H1 (cell line): ENCODE data around the gene CLEC2A. TPM values are rescaled to one million over a fixed set of nuclear protein-coding genes. Genes with fewer than 3 reads are reported as not detected.

Experiments
- CTCF ChIA-PET: fragments of 300-600 bp; sonication (Branson Sonifier 250); formaldehyde crosslinking; loops from one replicate; lab custom pipeline; 2021; ENCODE audit not compliant: partially characterized antibody; lab: Charles Lee
- POLR2A ChIA-PET: fragments of 300-600 bp; sonication (Branson Sonifier 250); formaldehyde crosslinking; loops from one replicate; lab custom pipeline; 2021; ENCODE audit warnings: inconsistent platforms; ENCODE audit not compliant: partially characterized antibody; lab: Charles Lee
- DNase-seq, 2 experiments: peaks; one replicate each; pipeline versions ENCODE4 v3.0.0 to v3.0.0-alpha.2; 2010 to 2022; ENCODE audit warnings: low spot score in 2 of 2, low read depth in 1 of 2, mixed read lengths in 1 of 2
- FAIRE-seq: peaks from 2 replicates; lab custom pipeline; 2011; peaks lifted over from hg19 to GRCh38; lab: Jason Lieb, UNC
- H2AFZ ChIP-seq: 2 replicates; pipeline ENCODE4 v1.8.1; 2012; ENCODE audit warnings: low read length, inconsistent platforms
- H2AK5ac ChIP-seq: 2 replicates; pipeline ENCODE4 v1.6.1; 2013; ENCODE audit warnings: low read depth, low read length
- H2BK120ac ChIP-seq: replicated peaks from 2 replicates; pipeline ENCODE3; 2013; ENCODE audit warnings: low read depth, low read length, inconsistent platforms
- H2BK12ac ChIP-seq: 2 replicates; pipeline ENCODE4 v1.6.1; 2013; ENCODE audit warnings: low read depth, low read length
- H2BK15ac ChIP-seq: 2 replicates; pipeline ENCODE4 v1.6.1; 2013; ENCODE audit warnings: low read length
- H2BK20ac ChIP-seq: 2 replicates; pipeline ENCODE4 v1.6.1; 2013; ENCODE audit warnings: low read length
- H2BK5ac ChIP-seq: 2 replicates; pipeline ENCODE4 v1.6.1; 2013; ENCODE audit warnings: low read depth, low read length
- H3K14ac ChIP-seq: 2 replicates; pipeline ENCODE4 v1.6.1; 2013; ENCODE audit warnings: inconsistent platforms; ENCODE audit not compliant: insufficient read length
- H3K18ac ChIP-seq: 2 replicates; pipeline ENCODE4 v1.6.1; 2013; ENCODE audit warnings: low read length; ENCODE audit errors: extremely low read depth
- H3K23ac ChIP-seq: 2 replicates; pipeline ENCODE4 v1.6.1; 2013; ENCODE audit warnings: inconsistent platforms; ENCODE audit not compliant: insufficient read length
- H3K23me2 ChIP-seq: 2 replicates; pipeline ENCODE4 v1.6.1; 2013; ENCODE audit warnings: low read depth, low read length
- H3K27ac ChIP-seq: 2 replicates; pipeline ENCODE4 v1.6.1; 2011; ENCODE audit warnings: low read depth, low read length, inconsistent platforms
- H3K27me3 ChIP-seq, 4 experiments: replicated peaks in 1 of 4; 1 replicate in 1 of 4; 2 replicates in 3 of 4; pipeline versions ENCODE4 v1.6.1 to v1.8.1; 2011 to 2013; ENCODE audit warnings: low read length in 3 of 4, mild to moderate bottlenecking in 3 of 4, inconsistent platforms in 2 of 4, mixed read lengths in 2 of 4, moderate library complexity in 1 of 4; ENCODE audit not compliant: control insufficient read depth in 3 of 4, insufficient read depth in 3 of 4; ENCODE audit errors: extremely low read depth in 1 of 4
- H3K36me3 ChIP-seq, 4 experiments: 2 replicates each; pipeline versions ENCODE4 v1.6.1 to v1.8.1; 2011 to 2013; ENCODE audit warnings: mild to moderate bottlenecking in 4 of 4, low read length in 3 of 4, moderate library complexity in 2 of 4, control low read depth in 1 of 4, inconsistent platforms in 1 of 4; ENCODE audit not compliant: insufficient read depth in 4 of 4, control insufficient read depth in 2 of 4
- H3K4ac ChIP-seq: replicated peaks from 2 replicates; pipeline ENCODE3; 2013; ENCODE audit warnings: low read length, low read depth, mixed read lengths, inconsistent platforms; ENCODE audit not compliant: insufficient read length
- H3K4me1 ChIP-seq, 4 experiments: replicated peaks in 1 of 4; 1 replicate in 1 of 4; 2 replicates in 3 of 4; pipeline versions ENCODE4 v1.6.1 to v1.8.1; 2011 to 2013; ENCODE audit warnings: low read length in 3 of 4, inconsistent platforms in 2 of 4, mixed read lengths in 1 of 4; ENCODE audit not compliant: insufficient read depth in 4 of 4, control insufficient read depth in 3 of 4
- H3K4me2 ChIP-seq, 2 experiments: 2 replicates each; pipeline versions ENCODE4 v1.6.1 to v1.8.1; 2011 to 2013; ENCODE audit warnings: low read depth in 2 of 2, low read length in 2 of 2, control low read depth in 1 of 2, inconsistent platforms in 1 of 2, mild to moderate bottlenecking in 1 of 2; ENCODE audit not compliant: insufficient read depth in 1 of 2
- H3K4me3 ChIP-seq, 4 experiments: fragments of 200-600, 300-600 bp in 1 of 4; sonication (generic), shearing (Covaris generic), sonication (Bioruptor Twin) in 1 of 4; 2 replicates each; pipeline versions ENCODE4 v1.5.1 to v1.8.1; 2011 to 2016; ENCODE audit warnings: low read length in 4 of 4, low read depth in 3 of 4, control low read depth in 2 of 4, inconsistent platforms in 2 of 4, mild to moderate bottlenecking in 2 of 4, mixed read lengths in 1 of 4, moderate library complexity in 1 of 4; ENCODE audit not compliant: insufficient read depth in 2 of 4; ENCODE audit errors: extremely low read depth in 1 of 4
- H3K56ac ChIP-seq: replicated peaks from 2 replicates; pipeline ENCODE3; 2013; ENCODE audit warnings: low read depth, mild to moderate bottlenecking, mixed read lengths, low read length, inconsistent platforms; ENCODE audit not compliant: insufficient read length
- H3K79me1 ChIP-seq: 2 replicates; pipeline ENCODE4 v1.6.1; 2013; ENCODE audit warnings: low read depth, low read length, control low read depth
- H3K79me2 ChIP-seq, 2 experiments: 2 replicates each; pipeline versions ENCODE4 v1.6.1 to v1.8.1; 2012 to 2013; ENCODE audit warnings: low read length in 2 of 2, mild to moderate bottlenecking in 2 of 2, inconsistent platforms in 1 of 2; ENCODE audit not compliant: insufficient read depth in 2 of 2, control insufficient read depth in 1 of 2
- H3K9ac ChIP-seq, 4 experiments: replicated peaks in 1 of 4; 1 replicate in 1 of 4; 2 replicates in 3 of 4; pipeline versions ENCODE4 v1.6.1 to v1.8.1; 2011 to 2013; ENCODE audit warnings: low read depth in 3 of 4, low read length in 3 of 4, control low read depth in 2 of 4, mild to moderate bottlenecking in 2 of 4, moderate library complexity in 2 of 4, inconsistent platforms in 1 of 4; ENCODE audit errors: extremely low read depth in 1 of 4
- H3K9me3 ChIP-seq, 2 experiments: 2 replicates each; pipeline versions ENCODE4 v1.6.1 to v1.8.1; 2012 to 2013; ENCODE audit warnings: mild to moderate bottlenecking in 2 of 2, moderate library complexity in 2 of 2, control low read depth in 1 of 2, inconsistent platforms in 1 of 2, low read depth in 1 of 2, low read length in 1 of 2, mixed read lengths in 1 of 2; ENCODE audit not compliant: insufficient read depth in 2 of 2
- H4K20me1 ChIP-seq, 2 experiments: replicated peaks in 1 of 2; 2 replicates each; pipeline versions ENCODE3 to v1.8.1; 2011 to 2013; ENCODE audit warnings: inconsistent platforms in 2 of 2, low read length in 2 of 2, mild to moderate bottlenecking in 1 of 2; ENCODE audit not compliant: insufficient read depth in 2 of 2, control insufficient read depth in 1 of 2
- H4K5ac ChIP-seq: 2 replicates; pipeline ENCODE4 v1.6.1; 2013; ENCODE audit warnings: low read length, low read depth, mixed read lengths, inconsistent platforms; ENCODE audit not compliant: insufficient read length
- H4K8ac ChIP-seq: 2 replicates; pipeline ENCODE4 v1.8.0; 2013; ENCODE audit warnings: mild to moderate bottlenecking, moderate library complexity, low read length, inconsistent platforms; ENCODE audit not compliant: insufficient read depth; ENCODE audit errors: extremely low read depth
- H4K91ac ChIP-seq: replicated peaks from 2 replicates; pipeline ENCODE3; 2013; ENCODE audit warnings: low read length, mixed read lengths, inconsistent platforms; ENCODE audit not compliant: insufficient read length
- ATF3 ChIP-seq: IDR thresholded peaks from 2 replicates; pipeline ENCODE4 v1.6.1; 2011; ENCODE audit warnings: low read depth, mild to moderate bottlenecking, low read length; ENCODE audit not compliant: insufficient read depth
- POLR2A ChIP-seq, 2 experiments: IDR thresholded peaks; 1 replicate in 1 of 2; 2 replicates in 1 of 2; pipeline ENCODE4 v1.6.1; 2011; ENCODE audit warnings: low read depth in 2 of 2, low read length in 2 of 2, mild to moderate bottlenecking in 2 of 2; ENCODE audit errors: control extremely low read depth in 1 of 2
- POLR2AphosphoS5 ChIP-seq: IDR thresholded peaks from 2 replicates; pipeline ENCODE4 v1.6.1; 2011; ENCODE audit warnings: low read depth, low read length
- SIN3A ChIP-seq, 2 experiments: IDR thresholded peaks in 1 of 2; conservative IDR thresholded peaks in 1 of 2; 2 replicates each; pipeline ENCODE4 v1.6.1; 2011 to 2012; ENCODE audit warnings: low read length in 2 of 2, improper control_type of control experiment in 1 of 2, low read depth in 1 of 2, mild to moderate bottlenecking in 1 of 2
- YY1 ChIP-seq: IDR thresholded peaks from 2 replicates; pipeline ENCODE4 v1.6.1; 2011; ENCODE audit warnings: low read depth, mild to moderate bottlenecking, low read length
- polyA plus RNA-seq, 7 experiments: library from polyadenylated mRNA; depleted of rRNA in 3 of 7; stranded (reverse) in 5 of 7; unstranded in 2 of 7; fragments of >200 nt in 5 of 7; fragments of 200-250 nt in 2 of 7; gene quantifications; 1 replicate in 5 of 7; 2 replicates in 1 of 7; 4 replicates in 1 of 7; pipeline versions ENCODE4 v1.2.1 to v1.2.3, GENCODE V29; 2011 to 2013; ENCODE audit warnings: missing spikeins in 2 of 7, mixed read lengths in 2 of 7
- total RNA-seq: library from RNA; stranded (reverse); fragmentation: NEBNext Ultra II Directional; extraction: Animal tissue kit (Norgen Biotek cat#: 25700); gene quantifications from 2 replicates; pipeline ENCODE4 v1.2.1, GENCODE V29; 2021

CLEC2A gene
- total and polyA plus RNA-seq, 2 of the 8 experiments (the other 6 are each of a cell fraction or from before 2014, with no cell fraction given), result 0.63 to 3.7 TPM

- peak overlapping the region; percentile 99 for H3K27ac ChIP-seq
Measured at GRCh38 chr12:9911708-9912107, 20.5 kb downstream of the CLEC2A start.

More at GRCh38 chr12:9911708-9912107, 20.5 kb downstream of the CLEC2A start:
- ChIA-PET POLR2A (interaction anchor here (0.7 to 1.7 kb wide), 10 partner anchors 10 to 197 kb away, joined by 3 to 11 read pairs (median 4); no protein-coding TSS in a partner anchor), CTCF (interaction anchor here (0.6 to 1.7 kb wide), 5 partner anchors 8 to 161 kb away, joined by 3 to 5 read pairs (median 4); no protein-coding TSS in a partner anchor)
- TF ChIP-seq ATF3 (no peak), SIN3A (conservative IDR thresholded peaks at IDR 0.05 in 1 of 2, IDR thresholded peaks at IDR 0.05 in 1 of 2; ENCODE audit: low read depth in 1 of 2, low read length in 2 of 2) (no peak), POLR2AphosphoS5 (peak; percentile 64; the same call in 1 of the 2 replicates), YY1 (peak; percentile 52; the same call in 1 of the 2 replicates), POLR2A (IDR thresholded peaks at IDR 0.05; ENCODE audit: control extremely low read depth in 1 of 2, low read depth in 2 of 2, low read length in 2 of 2) (peak in 1 of 2 experiments; percentile 26; a peak in 1 of 3 replicates)
- Histone ChIP-seq H2AFZ (no peak overlapping the region), H4K91ac (no peak overlapping the region), H2AK5ac (0 out of 2 replicates have a peak overlapping the region, but pooled peaks have one; percentile 75), H2BK12ac (no peak overlapping the region), H2BK20ac (peak overlapping the region; percentile 86; the same call in 1 of the 2 replicates), H3K4me1 (peaks cover 0 to 9% (median 4%) of the 10 kb centered on the region in 4 experiments; a peak in 3 of 7 replicates), H3K9ac (peak overlapping the region in 1 of 4 experiments; percentile 15; a peak in 2 of 7 replicates), H3K4me3 (peak overlapping the region in 1 of 4 experiments; percentile 71; a peak in 1 of 8 replicates), H4K5ac (no peak overlapping the region), H3K18ac (no peak overlapping the region), H3K4me2 (no peak overlapping the region; a peak in 1 of 4 replicates), H3K27me3 (no peaks in the 10 kb centered on the region), H2BK15ac (no peak overlapping the region), H3K23me2 (no peaks in the 10 kb centered on the region; the same call in 1 of the 2 replicates), H2BK120ac (no peak overlapping the region), H3K23ac (no peak overlapping the region), H4K20me1 (no peaks in the 10 kb centered on the region), H3K79me2 (peaks cover 0 to 42% of the 10 kb centered on the region in 2 experiments; a peak in 2 of 4 replicates), H3K9me3 (no peaks in the 10 kb centered on the region; a peak in 1 of 4 replicates), H4K8ac (no peak overlapping the region), H3K79me1 (no peaks in the 10 kb centered on the region), H3K4ac (no peak overlapping the region), H3K14ac (no peak overlapping the region), H3K56ac (no peak overlapping the region), H2BK5ac (peak overlapping the region; percentile 97), H3K36me3 (peaks cover 0 to 21% (median 8%) of the 10 kb centered on the region in 4 experiments; a peak in 4 of 8 replicates)
- DNase-seq (no peak), FAIRE-seq (peak; percentile 50)
